NCI-H82 treated with DMSO at 0.1 percent for 48 hours (cell line): ENCODE data around the gene GABBR2.

Experiments used
- DNase-seq: peaks from one replicate; lab custom pipeline; 2025; ENCODE audit not compliant: unreplicated experiment; lab: John Stamatoyannopoulos, UW

Gene GABBR2

GRCh38 chr9:98328770-98329169 lies 380.0 kb downstream of the GABBR2 start:
- no peak for DNase-seq

- no peak for DNase-seq
Observed at GRCh38 chr9:98328141-98328540, 380.6 kb downstream of the GABBR2 start.

GRCh38 chr9:98327249-98327561 lies 381.5 kb downstream of the GABBR2 start:
- DNase-seq, result no peak

GRCh38 chr9:98326459-98327248 lies 382.1 kb downstream of the GABBR2 start:
- no peak for DNase-seq

GRCh38 chr9:98324801-98325200 lies 383.9 kb downstream of the GABBR2 start:
- DNase-seq, result no peak

DNA sequence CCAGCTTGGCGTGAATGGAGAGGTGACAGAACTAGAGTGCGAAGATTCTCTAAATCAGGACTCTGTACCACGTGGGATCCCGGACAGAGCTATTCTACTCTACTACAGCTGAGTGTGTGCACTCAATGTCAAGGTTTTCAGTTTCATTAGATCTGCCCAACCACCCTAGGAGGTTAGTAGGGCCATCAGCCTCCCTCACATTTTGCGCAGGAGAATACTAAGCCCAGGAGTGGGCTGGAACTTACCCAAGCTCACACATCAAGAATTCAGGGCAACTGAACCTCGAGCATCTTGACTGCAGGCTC lies 385.0 kb downstream of the GABBR2 start:
- DNase-seq, result no peak

- DNase-seq, result no peak
Observed at GRCh38 chr9:98323051-98323830, 385.5 kb downstream of the GABBR2 start.

- no peak for DNase-seq
Observed at GRCh38 chr9:98321269-98321668, 387.5 kb downstream of the GABBR2 start.

DNA sequence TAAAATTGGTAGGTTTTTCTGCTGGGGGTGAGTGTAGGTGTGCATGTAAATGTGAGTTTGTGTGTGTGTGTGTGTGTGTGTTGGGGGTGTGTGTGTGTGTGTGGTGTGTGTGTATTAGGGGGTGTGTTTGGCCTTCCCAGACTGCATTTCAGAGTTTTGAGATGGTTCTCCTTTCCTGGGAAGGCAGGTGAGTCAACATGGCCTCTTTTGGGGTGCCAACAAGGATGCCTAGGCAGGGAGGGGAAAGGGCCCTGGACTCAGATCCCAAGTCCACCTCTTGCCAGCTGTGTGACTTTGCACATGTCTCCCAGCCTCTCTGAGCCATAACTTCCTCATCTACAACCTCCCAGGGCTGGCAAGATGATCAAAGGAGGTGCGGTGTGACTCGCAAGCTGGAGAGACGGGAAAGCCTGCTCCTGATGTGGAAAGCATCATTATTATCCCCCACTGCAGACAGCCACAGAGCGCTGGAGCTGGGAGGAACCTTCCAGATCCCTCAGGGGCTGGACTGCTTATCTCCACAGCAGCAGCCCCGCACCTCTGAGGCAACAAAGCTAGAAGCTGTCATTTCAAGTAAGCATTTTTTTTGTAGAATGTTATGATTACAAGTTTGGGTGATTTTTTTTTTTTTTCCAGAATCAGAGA lies 389.8 kb downstream of the GABBR2 start:
- no peak for DNase-seq

DNA sequence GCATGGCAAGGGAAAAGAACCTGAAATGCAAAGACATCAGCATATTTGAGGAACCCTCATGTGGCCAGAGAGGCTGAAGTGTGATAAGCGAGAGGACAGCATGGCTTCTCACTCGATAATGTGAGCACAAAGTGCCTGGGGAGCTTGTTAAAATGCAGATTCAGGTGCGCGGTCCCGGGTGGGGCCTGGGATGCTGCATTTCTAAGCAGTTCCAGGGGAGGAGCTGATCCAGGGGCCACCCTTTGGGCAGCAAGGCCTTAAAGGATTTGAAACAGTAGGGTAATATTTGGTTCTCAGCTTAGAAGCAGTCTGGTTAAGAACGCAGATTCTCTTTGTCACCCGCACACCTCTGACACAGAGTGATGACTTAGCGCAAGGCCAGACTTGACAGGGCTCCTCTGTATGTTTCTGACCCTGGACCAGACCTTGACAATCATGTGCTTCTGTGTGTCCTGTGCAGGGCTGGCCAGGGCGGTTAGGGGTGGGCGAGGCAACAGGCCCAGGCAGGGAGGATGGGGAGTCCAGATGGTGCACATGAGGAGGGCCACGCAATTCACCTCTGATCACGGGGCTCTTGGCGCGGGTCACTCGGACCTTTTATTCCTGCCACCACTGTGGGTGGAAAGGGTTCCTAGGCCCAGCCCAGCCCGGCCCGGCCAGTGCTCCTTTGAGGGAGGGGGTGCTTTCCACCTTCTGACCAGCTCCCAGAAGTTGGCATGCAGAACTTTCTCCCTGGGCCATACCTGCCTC lies 390.5 kb downstream of the GABBR2 start:
- no peak for DNase-seq

GRCh38 chr9:98317134-98317857 lies 391.4 kb downstream of the GABBR2 start:
- DNase-seq, result peak; percentile 39

GRCh38 chr9:98316445-98317133 lies 392.1 kb downstream of the GABBR2 start:
- no peak for DNase-seq

GRCh38 chr9:98315551-98316060 lies 393.1 kb downstream of the GABBR2 start:
- peak; percentile 89 for DNase-seq

DNA sequence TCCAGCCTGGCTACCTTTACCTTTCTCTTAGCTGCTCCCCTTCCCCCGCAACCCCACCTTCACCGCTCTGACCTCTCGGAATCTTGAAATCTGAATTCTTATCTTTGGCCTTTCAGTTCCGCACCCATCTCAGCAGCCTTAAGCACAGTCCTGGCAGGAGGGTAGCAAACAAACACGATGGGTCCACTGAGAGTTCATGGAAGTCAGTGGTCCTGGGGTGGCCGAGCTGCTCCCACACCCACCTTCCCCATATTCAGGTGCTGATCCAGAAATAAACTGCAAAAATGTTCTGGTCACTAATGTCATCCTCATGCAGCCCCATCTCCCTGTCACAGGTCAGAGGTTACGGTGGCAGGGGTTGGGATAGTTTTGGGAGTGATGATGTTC lies 393.7 kb downstream of the GABBR2 start:
- DNase-seq, result no peak

DNA sequence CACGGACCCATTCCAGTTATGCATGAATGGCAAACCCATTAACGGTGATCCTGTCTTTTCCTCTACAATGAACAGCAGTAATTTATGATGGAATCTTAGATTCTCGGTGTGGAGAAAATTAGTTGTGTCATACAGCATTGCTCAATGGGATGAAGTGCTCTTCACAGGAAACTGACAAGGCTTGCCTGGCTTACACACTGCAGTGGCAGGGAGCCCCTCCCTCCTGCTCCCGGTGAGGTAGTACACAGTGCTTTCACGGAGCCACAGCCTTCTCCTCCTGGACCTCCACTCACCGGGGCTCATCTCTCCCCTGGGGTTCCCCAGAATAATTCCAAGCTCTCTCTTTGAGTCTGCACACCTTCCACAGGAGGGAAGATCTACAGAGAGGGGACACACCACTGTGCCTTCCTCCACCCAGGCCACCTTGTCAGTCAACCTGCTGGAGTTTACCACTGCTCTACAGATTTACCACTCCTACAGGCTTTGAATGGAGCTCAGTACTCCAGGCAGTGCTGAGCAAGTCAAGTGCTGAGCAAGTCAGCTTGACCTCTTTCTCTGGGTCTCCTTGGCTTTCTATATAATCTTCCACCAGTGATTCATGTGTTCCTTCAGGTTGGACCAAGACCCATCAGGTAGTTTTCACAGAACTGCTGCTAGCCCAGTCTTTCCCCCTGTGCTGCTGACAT lies 394.2 kb downstream of the GABBR2 start:
- no peak for DNase-seq

GRCh38 chr9:98312365-98312764 lies 396.4 kb downstream of the GABBR2 start:
- DNase-seq, result no peak

- DNase-seq, result no peak
Observed at GRCh38 chr9:98311541-98311940, 397.2 kb downstream of the GABBR2 start.

DNA sequence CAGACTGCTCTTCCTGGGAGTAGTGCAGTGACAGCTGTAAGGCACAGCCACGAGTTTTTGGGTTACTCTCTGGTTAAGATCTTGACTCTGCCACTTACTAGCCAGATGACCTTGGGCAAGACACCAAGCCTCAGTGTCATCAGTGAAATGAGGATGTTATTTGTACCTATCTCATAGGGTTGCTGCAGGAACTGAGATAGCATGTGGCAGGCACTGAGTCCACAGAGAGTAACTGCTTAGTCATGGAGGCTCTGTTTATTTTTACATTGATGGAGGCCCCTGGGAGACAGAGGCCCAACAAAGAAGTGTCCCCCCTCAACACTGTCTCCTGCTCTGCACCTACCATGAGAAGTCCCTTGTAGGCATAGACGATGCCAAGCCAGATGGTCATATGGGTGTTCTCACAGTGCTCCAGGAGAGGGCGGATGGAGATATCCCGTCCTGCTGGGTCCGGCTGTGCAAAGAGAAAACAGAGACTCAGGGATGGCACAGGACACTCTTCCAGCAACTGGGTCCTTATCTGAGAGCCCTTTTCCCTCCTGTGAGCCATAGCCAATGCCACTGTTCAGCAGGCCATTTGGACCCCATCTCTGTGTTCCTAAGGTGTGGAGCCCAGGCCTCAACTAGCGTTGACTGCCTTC lies 397.9 kb downstream of the GABBR2 start:
- DNase-seq, result no peak
